Measurements from ENCODE around the gene UBE2J2.

Gene UBE2J2

GRCh38 chr1:1216770-1217620, 56.7 kb downstream of the UBE2J2 start:
- in situ Hi-C loops (cut with MboI; ENCODE audit: low sequenced_read_pairs): no loop called here

GRCh38 chr1:1215881-1216605, 57.6 kb downstream of the UBE2J2 start:
- in situ Hi-C loops (cut with MboI; ENCODE audit: low sequenced_read_pairs): no loop called here

DNA sequence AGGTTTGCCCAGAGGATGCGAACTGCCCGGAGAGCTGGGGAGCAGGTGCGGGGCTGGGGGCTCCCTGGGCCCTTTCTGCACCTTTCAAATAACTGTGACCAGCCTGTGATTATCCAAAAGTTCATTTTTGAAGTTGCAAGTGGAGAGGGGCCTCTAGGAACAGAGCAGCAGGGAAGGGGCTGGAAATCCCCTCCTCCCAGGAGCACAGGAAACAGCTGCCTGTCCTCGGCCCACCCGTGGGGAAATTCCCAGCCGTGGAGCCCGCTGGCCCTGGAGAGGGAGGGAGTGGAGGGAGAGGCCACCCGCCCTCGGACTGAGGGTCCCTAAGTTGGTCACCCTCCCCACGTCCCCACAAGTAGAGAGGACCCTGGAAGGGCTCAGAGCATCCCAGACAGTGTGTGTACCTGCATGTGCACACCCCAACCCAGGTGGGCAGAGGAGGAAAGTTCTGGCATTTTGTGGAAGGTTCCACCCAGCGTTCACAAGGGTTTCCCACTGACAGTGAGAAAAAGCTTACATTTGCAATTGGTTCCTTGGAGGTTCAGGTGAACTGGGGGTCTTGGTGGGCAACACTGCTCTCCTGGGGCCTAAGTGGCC, 58.5 kb downstream of the UBE2J2 start:
- in situ Hi-C loops (cut with MboI; ENCODE audit: low sequenced_read_pairs): no loop called here

DNA sequence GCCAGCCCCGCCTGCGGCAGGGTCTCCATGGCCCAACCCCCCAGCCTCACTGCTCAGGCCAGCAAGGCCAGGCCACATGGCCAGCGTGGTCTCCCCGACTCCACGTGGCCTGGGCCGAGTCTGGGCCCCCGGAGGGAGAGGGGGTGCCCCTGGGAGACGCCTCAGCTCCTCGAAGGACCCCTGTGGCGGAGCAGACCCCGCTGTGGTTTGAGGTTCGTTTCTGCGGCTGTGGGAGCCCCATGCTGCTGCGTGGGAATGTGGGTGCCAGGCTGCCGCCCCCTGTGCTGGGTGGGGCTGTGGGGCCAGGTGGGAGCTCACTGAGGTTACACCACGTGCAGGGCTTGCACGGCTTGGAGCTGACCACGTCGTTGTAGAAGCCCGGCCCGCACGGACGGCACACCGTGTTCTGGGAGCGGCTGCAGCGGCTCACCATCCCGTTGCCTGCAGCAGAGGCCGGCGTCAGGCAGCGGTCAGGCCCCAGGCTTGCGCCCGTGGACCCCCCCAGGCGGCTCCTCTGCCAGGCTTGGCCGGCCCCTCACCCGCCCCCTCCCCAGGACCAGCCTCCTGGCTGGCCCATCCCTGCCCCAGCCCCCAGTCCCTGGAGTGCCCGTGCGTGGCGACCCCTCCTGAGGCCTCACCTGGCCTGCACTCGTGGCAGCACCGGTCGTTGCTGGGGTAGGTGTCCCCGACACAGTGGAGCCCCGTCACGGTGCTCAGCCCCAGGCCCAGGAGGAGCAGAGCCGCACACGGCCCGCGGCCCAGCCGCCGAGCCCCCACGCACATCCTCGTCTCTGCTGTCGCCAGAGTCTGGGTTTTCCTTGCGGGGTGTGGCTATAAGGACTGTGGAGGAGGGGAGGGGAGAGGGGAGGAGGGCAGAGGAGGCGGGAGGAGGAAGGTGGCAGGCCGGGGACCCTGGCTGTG, 60.0 kb downstream of the UBE2J2 start, which contains the start of gene TNFRSF4:
TNFRSF4 (minus strand) TSS at position 809 of the 921 bp plus-strand sequence; CDS start at position 783, 26 bp downstream.
- in situ Hi-C loops (cut with MboI; ENCODE audit: low sequenced_read_pairs): no loop called here

DNA sequence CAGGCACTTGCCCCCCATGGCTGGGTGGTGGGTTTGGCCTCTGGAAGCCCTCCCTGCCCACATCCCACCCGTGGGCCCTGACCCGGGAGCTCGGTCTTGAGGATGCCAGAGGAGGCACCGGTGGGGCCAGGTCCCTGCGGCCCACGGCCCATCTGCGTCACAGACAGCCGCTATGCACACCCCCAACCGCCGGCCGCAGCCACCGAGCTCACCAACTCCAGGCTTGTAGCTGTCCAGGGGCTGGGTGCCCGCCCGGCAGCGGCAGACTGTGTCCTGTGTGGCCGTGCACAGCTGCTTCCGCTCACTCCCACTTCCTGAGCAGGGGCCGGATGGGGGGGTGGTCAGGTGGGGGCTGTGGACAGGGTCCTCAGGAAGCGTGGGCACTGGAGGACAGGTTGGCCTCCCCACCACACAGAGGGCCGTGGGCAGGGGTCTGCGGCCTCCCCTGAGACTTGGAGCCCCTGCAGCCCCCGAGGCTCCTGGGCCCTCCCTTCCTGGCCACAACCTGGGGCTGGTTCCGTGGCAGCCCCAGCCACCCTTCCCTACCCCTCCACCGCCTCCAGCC, 60.8 kb downstream of the UBE2J2 start:
- in situ Hi-C loops (cut with MboI; ENCODE audit: low sequenced_read_pairs): no loop called here

GRCh38 chr1:1211541-1212441, 61.9 kb downstream of the UBE2J2 start:
- in situ Hi-C loops (cut with MboI; ENCODE audit: low sequenced_read_pairs): no loop called here

DNA sequence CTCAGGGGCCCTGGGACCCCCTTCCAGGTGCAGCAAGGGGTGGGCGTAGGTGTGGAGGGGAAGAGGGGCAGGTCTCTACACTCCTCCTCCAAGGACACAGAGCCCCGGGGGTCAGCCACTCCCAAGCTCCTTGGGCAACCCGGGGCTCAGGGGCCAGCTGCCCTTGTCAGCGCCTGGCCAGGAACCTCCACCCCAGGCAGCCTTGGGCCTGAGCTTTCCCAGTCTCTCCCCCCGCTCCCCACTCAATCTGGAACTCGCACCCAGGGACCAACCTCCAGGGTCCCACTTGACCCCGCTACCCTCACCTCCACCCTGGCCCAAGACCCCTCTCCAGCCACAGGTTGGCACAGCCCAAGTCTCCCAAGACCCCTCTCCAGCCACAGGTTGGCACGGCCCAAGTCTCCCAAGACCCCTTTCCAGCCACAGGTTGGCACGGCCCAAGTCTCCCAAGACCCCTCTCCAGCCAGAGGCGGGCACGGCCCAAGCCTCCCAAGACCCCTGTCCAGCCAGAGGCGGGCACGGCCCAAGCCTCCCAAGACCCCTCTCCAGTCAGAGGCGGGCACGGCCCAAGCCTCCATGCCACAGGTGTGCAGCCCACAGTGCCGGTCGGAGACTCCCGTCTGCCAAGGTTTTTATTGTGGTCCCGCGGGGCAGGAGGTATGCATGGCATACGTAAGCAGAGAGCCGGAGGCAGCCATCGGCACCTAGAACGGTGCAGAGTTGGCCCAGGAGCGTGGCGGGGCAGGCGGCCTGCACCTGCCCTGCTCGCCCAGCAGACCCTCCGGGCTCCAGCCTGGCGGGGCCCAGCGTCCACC, 62.7 kb downstream of the UBE2J2 start:
- in situ Hi-C loops (cut with MboI; ENCODE audit: low sequenced_read_pairs): no loop called here

DNA sequence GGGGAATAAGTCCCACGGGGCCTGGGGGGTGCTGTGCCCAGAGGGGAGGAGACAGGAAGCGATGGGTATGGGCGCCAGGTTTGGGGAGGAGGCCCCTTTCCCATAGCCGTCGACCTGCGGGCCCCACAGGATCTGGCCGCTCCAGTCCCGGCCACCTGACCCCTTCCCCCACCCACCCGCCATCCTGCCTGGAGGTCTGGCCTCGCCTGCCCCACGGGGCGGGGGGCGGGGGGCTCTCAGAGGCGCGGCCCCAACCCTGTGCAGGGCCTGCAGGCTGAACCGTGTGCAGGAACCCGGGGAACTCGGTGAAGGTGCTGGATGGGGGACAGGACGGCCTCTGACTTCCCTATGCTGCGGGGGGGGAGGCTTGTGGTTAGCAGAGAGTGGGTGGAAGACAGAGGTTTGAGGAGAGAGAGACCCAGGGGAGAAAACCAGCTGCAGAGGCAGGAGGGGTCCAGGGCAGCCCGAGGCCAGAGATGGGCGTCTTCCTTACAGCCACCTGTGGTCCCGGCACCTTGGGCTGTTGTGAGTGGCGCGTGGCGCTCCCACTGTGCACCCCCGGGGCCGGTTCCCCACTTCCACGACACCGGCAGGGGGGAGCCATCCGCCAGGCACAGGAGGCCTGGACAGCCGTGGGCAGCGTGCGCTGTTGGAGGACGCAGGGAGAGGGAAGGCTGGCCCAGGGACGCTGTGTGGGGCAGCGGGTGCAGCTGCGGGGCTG, 64.8 kb downstream of the UBE2J2 start:
- in situ Hi-C loops (cut with MboI; ENCODE audit: low sequenced_read_pairs): no loop called here

DNA sequence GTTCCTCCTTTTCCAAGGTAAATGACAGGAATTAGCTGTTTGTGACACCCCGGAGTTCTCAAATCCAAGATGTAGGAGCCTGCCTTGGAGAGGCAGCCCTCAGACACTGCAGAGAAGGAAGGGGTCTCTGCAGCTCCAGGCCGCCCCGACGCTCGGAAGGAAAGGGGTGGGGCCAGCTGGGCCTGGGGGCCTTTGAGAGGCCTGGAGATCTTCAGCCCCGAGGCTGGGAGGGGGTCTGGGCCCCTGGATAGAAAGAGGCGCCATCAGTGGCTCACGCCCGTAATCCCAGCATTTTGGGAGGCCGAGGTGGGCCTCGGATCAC, 66.1 kb downstream of the UBE2J2 start:
- in situ Hi-C loops (cut with MboI; ENCODE audit: low sequenced_read_pairs): no loop called here

- in situ Hi-C loops (cut with MboI; ENCODE audit: low sequenced_read_pairs): no loop called here
Observed at GRCh38 chr1:1206966-1207531, 66.6 kb downstream of the UBE2J2 start.

GRCh38 chr1:1206376-1206965, 67.2 kb downstream of the UBE2J2 start, which contains the start of gene TNFRSF18:
Gene TNFRSF18 (minus strand): TSS chr1:1206592. CDS start chr1:1206571, 21 bp downstream.
- in situ Hi-C loops (cut with MboI; ENCODE audit: low sequenced_read_pairs): no loop called here

- in situ Hi-C loops (cut with MboI; ENCODE audit: low sequenced_read_pairs): no loop called here
Observed at GRCh38 chr1:1205769-1206375, 67.8 kb downstream of the UBE2J2 start.

DNA sequence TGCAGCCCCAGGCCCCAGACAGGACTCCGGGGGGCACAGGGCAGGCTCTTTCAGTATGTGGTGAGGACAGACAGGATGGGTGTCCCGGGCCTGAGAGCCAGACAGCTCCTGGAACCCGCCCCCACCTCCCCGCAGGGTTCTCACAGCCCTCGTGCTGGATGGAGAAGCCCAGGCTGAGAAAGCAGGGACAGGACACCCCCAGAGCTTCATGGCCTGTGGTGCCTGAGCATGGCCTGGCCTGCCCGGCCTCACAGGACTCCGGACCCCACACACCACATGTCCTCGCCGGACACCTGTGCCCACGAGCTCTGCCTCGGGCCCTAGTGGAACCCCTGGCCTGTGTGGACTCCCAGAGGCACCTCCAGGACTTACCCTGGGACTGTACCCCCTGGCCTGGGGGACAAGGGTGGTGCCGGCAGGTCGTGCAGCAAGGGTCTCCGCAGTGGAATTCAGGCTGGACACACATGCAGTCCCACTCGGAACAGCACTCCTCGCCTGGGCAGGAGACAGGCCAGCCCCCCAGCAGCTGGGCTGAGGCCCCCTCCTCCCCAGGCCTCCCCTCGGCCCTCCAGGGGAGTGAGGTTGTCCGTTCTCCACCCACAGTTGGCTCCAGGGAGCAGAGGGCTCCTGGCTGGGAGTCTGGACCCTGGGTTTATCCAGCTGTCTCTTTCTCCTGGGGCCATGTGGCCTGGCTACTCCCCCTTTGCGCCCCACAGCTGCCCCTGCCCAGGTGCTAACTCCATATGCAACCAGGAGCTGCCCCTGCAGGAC, 68.5 kb downstream of the UBE2J2 start:
- in situ Hi-C loops (cut with MboI; ENCODE audit: low sequenced_read_pairs): no loop called here

DNA sequence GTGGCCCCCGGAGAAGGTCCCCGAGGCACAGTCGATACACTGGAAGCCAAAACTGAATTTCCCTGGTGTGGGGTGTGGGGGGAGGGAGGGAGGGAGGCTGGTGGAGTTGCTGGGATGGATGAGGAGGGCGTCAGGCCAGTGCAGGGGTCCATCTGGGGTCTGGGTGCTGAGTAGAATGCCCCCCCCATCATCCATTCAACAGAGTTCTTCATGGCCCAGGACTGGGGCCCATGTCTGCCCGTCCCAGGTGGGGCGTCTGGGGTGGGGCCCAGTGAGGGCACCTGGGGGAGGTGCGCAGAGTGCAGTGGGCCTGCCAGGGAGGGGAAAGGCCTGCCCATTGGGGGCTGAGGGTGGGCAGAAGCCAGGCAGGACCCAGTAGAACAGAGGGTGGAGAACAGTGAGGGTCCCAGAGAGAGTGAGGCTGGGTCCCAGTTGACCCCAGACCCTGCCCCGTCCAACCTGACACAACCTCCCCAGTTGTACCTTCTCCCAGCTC, 69.2 kb downstream of the UBE2J2 start:
- in situ Hi-C loops (cut with MboI; ENCODE audit: low sequenced_read_pairs): no loop called here
